NCI-H82 (cell line): ENCODE results near the gene AOPEP.

Experiments used
- DNase-seq: peaks from one replicate; lab custom pipeline; 2025; lab: John Stamatoyannopoulos, UW

The AOPEP gene

GRCh38 chr9:94993160-94993820, 266.8 kb downstream of the AOPEP start:
- DNase-seq, result no peak

GRCh38 chr9:94993821-94994165, 267.3 kb downstream of the AOPEP start:
- DNase-seq, result no peak

GRCh38 chr9:94995048-94995693, 268.7 kb downstream of the AOPEP start:
- no peak for DNase-seq

- DNase-seq, result no peak
These were observed 270.1 kb downstream of the AOPEP start for GRCh38 chr9:94996641-94997040.

GRCh38 chr9:94997727-94998126, 271.2 kb downstream of the AOPEP start:
- no peak for DNase-seq

- no peak for DNase-seq
These were observed 273.3 kb downstream of the AOPEP start for GRCh38 chr9:94999832-95000231.

GRCh38 chr9:95000821-95001220, 274.3 kb downstream of the AOPEP start:
- no peak for DNase-seq

- no peak for DNase-seq
These were observed 275.2 kb downstream of the AOPEP start for GRCh38 chr9:95001720-95002119.

GRCh38 chr9:95003689-95004410, 277.4 kb downstream of the AOPEP start:
- peak; percentile 57 for DNase-seq

- peak; percentile 66 for DNase-seq
These were observed 278.1 kb downstream of the AOPEP start for GRCh38 chr9:95004411-95005277.

- peak; percentile 31 for DNase-seq
These were observed 279.0 kb downstream of the AOPEP start for GRCh38 chr9:95005278-95006143.

- peak; percentile 65 for DNase-seq
These were observed 280.8 kb downstream of the AOPEP start for GRCh38 chr9:95007226-95007869.

- no peak for DNase-seq
These were observed 281.8 kb downstream of the AOPEP start for GRCh38 chr9:95008151-95008771.

- DNase-seq, result peak; percentile 3
These were observed 283.0 kb downstream of the AOPEP start for GRCh38 chr9:95009459-95009858.

GRCh38 chr9:95010431-95010838, 283.9 kb downstream of the AOPEP start:
- no peak for DNase-seq

GRCh38 chr9:95012035-95012708, 285.7 kb downstream of the AOPEP start:
- no peak for DNase-seq

GRCh38 chr9:95012902-95013301, 286.4 kb downstream of the AOPEP start:
- no peak for DNase-seq

GRCh38 chr9:95014917-95015316, 288.4 kb downstream of the AOPEP start:
- DNase-seq, result no peak

- no peak for DNase-seq
These were observed 289.1 kb downstream of the AOPEP start for GRCh38 chr9:95015569-95015968.

GRCh38 chr9:95017062-95017461, 290.6 kb downstream of the AOPEP start:
- no peak for DNase-seq
